HL-60 (cell line): ENCODE data around the gene FAM50B.

Experiments used
- DNase-seq, 2 experiments: peaks; one replicate each; pipeline ENCODE4 v3.0.0-alpha.2; 2010 to 2020; ENCODE audit warnings: low read depth in 1 of 2, low spot score in 1 of 2
- H3K27ac ChIP-seq: fragments of 250-450 bp; sonication (Bioruptor Pico); replicated peaks from 2 replicates; pipeline ENCODE4 v1.5.1; 2020; ENCODE audit warnings: mild to moderate bottlenecking, moderate library complexity
- H3K27me3 ChIP-seq: fragments of 250-450 bp; sonication (Bioruptor Pico); 2 replicates; pipeline ENCODE4 v1.5.1; 2021; ENCODE audit warnings: mild to moderate bottlenecking, moderate library complexity; ENCODE audit not compliant: insufficient read depth, poor library complexity, severe bottlenecking
- H3K4me3 ChIP-seq: replicated peaks from 2 replicates; pipeline ENCODE4 v1.5.1; 2011; ENCODE audit warnings: mild to moderate bottlenecking, control low read depth, low read length; ENCODE audit not compliant: insufficient read depth
- CTCF ChIP-seq: IDR thresholded peaks from one replicate; pipeline ENCODE4 v1.5.1; 2011; ENCODE audit warnings: low read length, control low read depth, inconsistent platforms; ENCODE audit not compliant: insufficient read depth
- GABPA ChIP-seq: IDR thresholded peaks from 2 replicates; pipeline ENCODE4 v1.6.1; 2012; ENCODE audit warnings: low read depth
- POLR2AphosphoS5 ChIP-seq: IDR thresholded peaks from 2 replicates; pipeline ENCODE4 v1.6.1; 2012; ENCODE audit warnings: low read depth
- REST ChIP-seq: IDR thresholded peaks from 2 replicates; pipeline ENCODE4 v1.6.1; 2012; ENCODE audit warnings: low read depth; ENCODE audit not compliant: insufficient replicate concordance
- SPI1 ChIP-seq: IDR thresholded peaks from 2 replicates; pipeline ENCODE4 v1.6.1; 2012; ENCODE audit warnings: low read depth, mild to moderate bottlenecking, borderline replicate concordance

The FAM50B gene

GRCh38 chr6:3851839-3852238, 2.7 kb downstream of the FAM50B start:
- H3K27me3 ChIP-seq = no peaks in the 10 kb centered on the region
- TF ChIP-seq REST (no peak), CTCF (no peak), POLR2AphosphoS5 (no peak), GABPA (no peak), SPI1 (no peak)
- no peak for DNase-seq
- H3K4me3 ChIP-seq = no peak overlapping the region
- no peak overlapping the region for H3K27ac ChIP-seq

GRCh38 chr6:3852391-3852790, 3.2 kb downstream of the FAM50B start:
- no peak for DNase-seq
- Histone ChIP-seq H3K27me3 (no peaks in the 10 kb centered on the region), H3K4me3 (no peak overlapping the region), H3K27ac (no peak overlapping the region)
- no peak for TF ChIP-seq POLR2AphosphoS5
- TF ChIP-seq CTCF = no peak
- no peak for TF ChIP-seq SPI1
- TF ChIP-seq GABPA = no peak

- Histone ChIP-seq H3K27ac (no peak overlapping the region), H3K27me3 (no peaks in the 10 kb centered on the region), H3K4me3 (no peak overlapping the region)
- no peak for DNase-seq
- TF ChIP-seq CTCF (no peak), POLR2AphosphoS5 (no peak), SPI1 (no peak), REST (no peak), GABPA (no peak)
These were observed 6.7 kb downstream of the FAM50B start for GRCh38 chr6:3855866-3856265.

GRCh38 chr6:3856576-3856975, 7.4 kb downstream of the FAM50B start:
- DNase-seq = no peak
- H3K4me3 ChIP-seq = no peak overlapping the region
- no peak for TF ChIP-seq GABPA
- no peak for TF ChIP-seq POLR2AphosphoS5
- TF ChIP-seq CTCF = no peak
- no peak for TF ChIP-seq SPI1
- TF ChIP-seq REST = no peak
- no peak overlapping the region for H3K27ac ChIP-seq
- no peaks in the 10 kb centered on the region for H3K27me3 ChIP-seq
